HG02798 (cell line): Measurements from ENCODE around the gene EAF1.
A peak's percentile ranks its signal among the peaks of the same experiment; 100 is the strongest.
"Not testable (repeated sequence)": the region's sequence is repeated elsewhere in the genome, so short reads cannot be mapped to it uniquely, and the experiment has no call there.

Experiments used
- ATAC-seq: cut with Tn5 transposase; IDR thresholded peaks from one replicate; pipeline ENCODE4 v1.9.1; 2021; ENCODE audit warnings: mild to moderate bottlenecking; ENCODE audit not compliant: unreplicated experiment, poor library complexity

EAF1 gene

DNA sequence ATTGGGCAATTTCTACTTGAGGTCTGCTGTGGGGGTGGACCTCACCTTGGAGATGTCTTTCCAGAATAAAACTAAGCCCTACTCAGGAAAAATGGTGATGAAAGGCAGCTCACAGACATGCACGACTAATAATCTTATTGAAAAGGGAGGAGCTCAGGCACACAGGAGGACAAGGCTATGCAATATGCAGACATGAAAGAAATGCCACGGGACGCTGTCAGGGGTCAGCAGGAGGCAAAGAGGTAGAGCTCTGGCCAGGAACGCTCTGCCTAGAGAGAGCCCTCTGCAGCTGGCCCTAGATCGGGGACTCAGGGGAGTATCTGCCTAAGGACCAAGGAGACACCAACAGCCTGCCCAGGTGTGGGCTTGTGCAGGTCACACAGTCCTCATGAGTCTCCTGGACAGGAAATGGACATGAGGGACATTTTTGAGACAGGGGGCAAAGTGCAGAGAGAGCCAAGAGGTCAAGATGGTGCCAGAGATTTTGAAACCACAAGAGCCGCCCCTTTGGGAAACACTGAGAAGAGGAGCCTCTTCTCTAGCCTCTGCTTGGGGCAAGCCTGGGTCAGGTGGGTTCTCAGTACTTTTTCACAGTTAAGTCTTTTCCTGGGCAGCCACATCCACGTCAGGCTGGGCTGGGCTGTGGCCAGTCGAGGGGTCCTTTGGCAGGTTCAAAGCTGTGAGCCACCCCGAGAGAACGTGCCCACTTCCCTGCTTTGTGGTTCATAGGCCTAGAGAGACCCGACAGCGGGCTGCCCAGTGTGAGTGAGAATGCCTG is 23.2 kb downstream of the EAF1 start:
- no peak for ATAC-seq

GRCh38 chr3:15451216-15452113 is 24.1 kb downstream of the EAF1 start:
- ATAC-seq = no peak

- no peak for ATAC-seq
These were observed 24.8 kb downstream of the EAF1 start for GRCh38 chr3:15452156-15452555.

DNA sequence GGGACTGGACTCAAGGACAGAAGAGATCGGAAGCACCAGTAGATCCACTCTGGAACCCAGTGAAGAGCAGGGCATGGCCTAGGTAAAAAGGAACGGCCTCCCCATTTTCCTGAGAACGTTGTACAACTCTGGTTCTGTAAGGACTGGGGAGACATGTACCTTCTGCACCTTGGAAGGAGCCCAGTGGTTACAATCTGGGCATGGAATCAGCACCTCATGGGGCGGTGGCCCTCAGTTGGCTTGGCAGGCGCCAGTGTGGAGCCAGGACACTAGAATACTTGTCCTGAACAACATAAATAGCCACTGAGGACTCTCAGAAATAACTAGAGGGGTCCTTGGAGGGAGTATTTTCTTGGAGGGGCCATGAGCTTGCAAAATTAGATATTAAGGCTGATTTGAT is 25.6 kb downstream of the EAF1 start:
- no peak for ATAC-seq

GRCh38 chr3:15453501-15453900 is 26.1 kb downstream of the EAF1 start:
- ATAC-seq = no peak

- ATAC-seq = no peak
These were observed 26.7 kb downstream of the EAF1 start for GRCh38 chr3:15453991-15454625.

- ATAC-seq = no peak
These were observed 27.6 kb downstream of the EAF1 start for GRCh38 chr3:15454965-15455364.

- ATAC-seq = no peak
These were observed 28.4 kb downstream of the EAF1 start for GRCh38 chr3:15455756-15456155.

DNA sequence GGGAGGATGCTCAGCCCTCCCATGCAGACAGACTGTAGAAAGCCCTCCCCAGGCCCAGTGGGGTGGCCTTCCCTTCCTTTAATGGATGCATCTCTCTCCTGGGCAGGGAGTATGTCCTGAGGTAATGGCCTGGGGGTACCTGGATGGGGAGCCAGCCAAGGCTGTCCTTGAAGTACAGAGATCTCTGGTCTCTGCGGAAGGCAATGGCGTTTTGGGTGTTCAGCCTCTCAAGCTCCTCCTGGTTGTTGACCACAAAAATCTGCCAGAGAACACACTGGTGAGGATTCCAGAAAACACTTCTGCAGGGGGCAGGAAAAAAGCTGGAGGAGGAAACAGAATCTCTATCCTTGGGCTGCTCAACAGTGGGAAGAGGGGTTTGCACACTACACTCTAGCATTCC is 28.9 kb downstream of the EAF1 start:
- no peak for ATAC-seq

DNA sequence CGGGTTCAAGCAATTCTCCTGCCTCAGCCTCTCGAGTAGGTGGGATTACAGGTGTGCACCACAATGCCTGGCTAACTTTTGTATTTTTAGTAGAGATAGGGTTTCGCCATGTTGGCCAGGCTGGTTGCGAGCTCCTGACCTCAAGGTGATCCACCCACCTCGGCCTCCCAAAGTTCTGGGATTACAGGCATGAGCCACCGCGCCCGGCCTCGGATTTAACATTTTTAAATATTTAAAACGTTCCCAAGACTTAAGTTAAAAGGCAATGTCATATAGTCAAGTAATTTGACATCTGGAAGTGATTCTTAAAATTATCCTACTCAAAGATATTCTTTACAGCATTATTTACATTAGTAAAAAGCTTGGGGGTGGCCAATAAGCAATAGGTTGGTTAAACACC is 29.5 kb downstream of the EAF1 start:
- ATAC-seq = not testable (repeated sequence)

DNA sequence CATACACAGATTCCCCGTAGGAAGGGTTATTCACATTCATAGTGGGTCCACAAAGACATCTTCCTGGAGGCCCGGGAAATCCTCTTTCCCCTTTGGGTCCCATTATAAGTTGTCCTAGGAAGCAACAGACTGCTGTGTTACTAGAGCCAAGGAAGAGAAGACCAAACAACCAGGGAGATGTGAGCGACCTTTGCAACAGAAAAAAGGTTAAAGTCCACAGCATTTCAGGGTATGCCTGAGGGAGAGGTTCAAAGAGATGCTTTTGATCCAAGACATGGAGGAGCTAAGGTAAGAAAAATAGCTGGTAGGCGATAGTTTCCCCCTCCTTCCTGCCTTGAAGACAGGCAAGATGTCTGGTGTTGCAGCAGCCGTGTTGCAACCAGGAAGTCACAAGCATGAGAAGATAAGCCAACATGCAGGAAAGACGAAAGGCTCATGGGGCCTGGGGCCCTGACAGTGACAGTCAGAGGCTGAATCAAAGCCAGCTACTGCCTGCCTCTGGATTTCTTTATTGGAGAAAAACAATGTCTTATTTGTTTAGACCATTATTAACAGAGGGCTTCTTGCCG is 30.9 kb downstream of the EAF1 start:
- ATAC-seq = no peak

DNA sequence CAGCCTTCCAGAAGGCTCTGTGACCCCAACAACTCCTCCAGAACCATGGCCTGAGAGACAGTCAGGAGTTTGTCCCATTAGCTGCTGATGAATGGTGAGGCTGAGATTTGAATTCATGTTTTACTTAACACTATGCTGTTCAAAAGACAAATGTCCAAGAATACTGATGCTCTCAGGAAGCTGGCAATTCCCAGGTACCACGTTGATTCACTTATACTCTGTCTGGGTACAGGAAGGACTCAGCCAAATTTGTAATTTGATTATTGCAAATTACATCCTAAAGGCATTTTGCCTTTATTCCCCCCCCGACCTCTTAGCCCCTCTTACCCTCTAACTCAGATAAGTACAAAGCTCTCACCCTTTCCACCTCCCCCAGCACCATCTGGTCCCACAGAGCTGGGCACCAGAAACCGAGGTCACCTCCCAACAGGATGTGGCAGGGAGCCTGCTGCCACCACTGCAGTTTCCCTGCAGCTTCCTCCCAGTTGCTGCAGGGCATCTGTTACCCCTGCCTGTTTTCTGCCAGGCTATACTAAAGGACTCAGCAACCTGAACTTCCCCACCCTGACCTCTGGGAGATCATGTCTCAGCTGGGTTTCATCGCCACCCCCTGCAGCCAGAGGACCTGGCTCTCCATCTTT is 33.6 kb downstream of the EAF1 start:
- no peak for ATAC-seq

DNA sequence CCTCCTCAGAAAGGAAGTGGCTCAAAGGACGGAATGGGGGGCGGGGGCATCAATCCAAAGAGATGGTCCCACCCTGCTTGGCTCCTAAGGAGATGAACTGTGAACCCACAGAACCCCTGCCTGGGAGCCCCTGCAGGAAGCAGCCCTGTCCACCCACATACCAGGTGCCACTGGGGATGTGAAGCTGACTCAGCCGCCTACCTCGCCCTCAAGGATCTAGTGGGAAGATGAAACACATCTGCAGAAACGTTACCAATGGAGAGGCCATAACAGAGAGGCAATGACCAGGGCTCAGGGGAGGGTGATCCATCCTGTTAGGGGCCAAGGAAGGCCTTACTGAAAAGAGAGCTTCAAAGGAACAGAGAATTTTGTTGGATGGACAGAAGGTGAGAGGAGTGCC is 35.1 kb downstream of the EAF1 start:
- ATAC-seq = no peak

DNA sequence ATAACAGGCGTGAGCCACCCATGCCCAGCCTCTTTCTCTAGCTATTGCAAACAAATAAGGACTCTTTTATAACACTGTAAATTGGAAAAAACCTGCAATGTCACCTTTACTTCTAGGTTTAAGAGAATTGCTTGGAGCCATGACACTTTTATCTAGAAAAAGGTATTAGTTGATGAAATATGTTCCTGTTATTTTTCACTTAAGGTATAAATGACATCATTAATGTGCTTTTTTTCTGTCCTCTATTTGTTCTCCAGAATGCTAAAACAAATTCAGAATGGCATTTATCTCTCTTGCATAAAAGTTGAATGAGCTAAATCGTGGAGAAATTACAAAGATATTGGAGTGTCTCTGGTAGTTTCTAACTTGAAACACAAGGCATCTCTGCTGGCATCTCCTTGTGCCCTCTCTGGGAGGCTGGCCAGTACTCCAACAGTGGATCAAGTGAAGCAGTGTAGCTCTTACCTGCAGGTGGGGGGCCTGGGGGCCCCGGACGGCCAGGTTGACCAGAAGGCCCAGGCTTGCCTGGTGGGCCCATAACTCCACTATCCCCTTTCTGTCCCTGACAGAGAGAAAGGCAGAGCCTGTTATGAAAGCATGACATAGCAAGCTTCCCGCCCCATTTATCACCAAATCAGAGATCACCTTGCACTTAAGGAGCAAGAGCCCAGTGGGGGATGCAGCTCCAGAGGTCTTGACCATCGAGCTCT is 38.6 kb downstream of the EAF1 start:
- ATAC-seq = no peak

DNA sequence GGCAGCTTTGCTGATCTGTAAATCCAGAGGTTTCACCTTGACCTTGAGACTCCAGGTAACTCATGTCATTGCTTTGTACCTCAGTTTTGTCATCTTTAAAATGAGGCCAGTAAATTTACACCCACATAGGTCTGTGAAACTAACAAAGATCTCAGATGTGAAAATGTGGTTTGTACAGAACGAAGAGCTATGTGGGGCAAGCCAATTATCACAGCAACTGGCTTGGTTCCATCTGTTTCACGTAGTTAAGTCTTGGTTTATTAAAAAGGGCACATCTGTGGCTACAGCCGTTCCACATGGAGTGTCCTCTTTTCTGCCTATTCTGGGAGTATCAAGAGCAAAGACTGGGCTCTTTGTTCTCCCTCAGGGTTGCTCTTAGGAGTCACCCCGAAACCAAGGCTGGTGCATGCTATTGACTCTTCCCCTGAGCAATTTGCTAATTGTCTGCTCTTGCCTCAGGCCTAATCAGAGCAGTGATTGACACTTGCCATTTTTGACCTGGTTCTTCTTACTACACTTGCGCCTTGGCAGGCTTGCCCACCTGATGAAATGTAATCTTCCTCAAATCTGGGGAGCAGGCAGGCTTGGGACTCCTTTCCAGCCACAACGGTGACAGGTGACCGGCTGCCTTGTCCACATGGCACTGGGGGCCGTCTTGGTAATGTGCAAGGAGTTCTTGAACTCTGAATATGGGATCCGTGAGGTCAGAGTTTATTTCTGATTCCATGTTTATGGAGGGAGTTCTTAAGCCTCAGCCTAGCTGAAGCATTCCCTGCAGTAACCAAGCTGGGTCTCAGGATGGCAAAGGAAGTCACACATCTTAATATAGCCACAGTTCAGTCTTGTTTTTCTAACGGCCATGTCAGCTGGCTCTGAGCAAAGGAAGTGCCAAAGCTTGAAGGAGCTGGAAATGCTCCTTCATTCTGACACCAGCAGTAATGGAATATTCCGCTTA is 40.1 kb downstream of the EAF1 start:
- peak; percentile 75 for ATAC-seq

- no peak for ATAC-seq
These were observed 42.9 kb downstream of the EAF1 start for GRCh38 chr3:15470261-15470660.

- ATAC-seq = no peak
These were observed 43.5 kb downstream of the EAF1 start for GRCh38 chr3:15470849-15471248.

DNA sequence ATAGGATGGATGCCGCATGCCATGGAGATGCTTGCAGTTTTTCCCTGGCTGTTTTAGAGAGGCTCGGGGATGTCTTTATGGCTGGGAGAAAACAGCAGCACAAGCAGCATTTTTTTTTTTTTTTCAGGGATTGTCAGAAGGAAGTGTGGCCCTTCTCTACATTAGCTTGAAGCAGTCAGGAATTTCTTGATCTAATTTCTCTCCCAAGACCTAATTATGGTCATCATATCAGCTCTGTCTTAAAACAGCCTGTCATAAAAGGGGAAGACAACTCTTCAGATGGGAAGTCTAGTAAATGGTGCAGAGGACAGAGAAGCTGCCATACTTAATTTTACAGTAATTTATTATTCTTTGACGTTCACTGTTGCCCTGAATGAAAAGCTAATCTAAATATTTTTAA is 44.5 kb downstream of the EAF1 start:
- ATAC-seq = no peak

DNA sequence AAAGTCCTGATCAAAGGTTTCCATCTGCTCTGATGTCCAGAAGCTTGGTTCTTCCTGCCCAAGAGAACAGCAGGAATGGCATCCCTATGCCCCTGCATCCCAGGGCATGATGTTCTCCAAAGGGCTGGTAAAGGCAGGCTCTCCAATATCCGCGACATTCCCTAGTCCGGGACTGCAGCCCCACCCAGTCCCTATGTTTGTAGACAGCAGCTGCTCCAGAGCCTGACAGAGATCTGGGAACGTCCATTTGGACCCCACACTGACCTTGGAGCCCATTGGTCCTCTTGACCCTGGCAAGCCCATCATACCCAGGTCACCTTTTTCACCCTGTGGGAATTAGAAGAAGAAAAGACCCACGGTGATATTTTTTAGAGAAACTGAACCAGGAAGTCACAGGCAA is 47.8 kb downstream of the EAF1 start:
- no peak for ATAC-seq
